H9 (cell line): ENCODE measurements around the gene EFNB2. TPM values are rescaled to one million over a fixed set of nuclear protein-coding genes. Genes with fewer than 3 reads are reported as not detected.

ENCODE experiments used
- DNase-seq: peaks from one replicate; pipeline ENCODE4 v3.0.0-alpha.2; 2017
- H2AFZ ChIP-seq: one replicate; pipeline ENCODE4 v1.6.1; 2013; ENCODE audit warnings: mild to moderate bottlenecking, low read length, control low read depth, moderate library complexity
- H2AK5ac ChIP-seq: 2 replicates; pipeline ENCODE4 v1.6.1; 2013; ENCODE audit warnings: low read length, control low read depth, mixed read lengths; ENCODE audit not compliant: insufficient read length
- H2BK120ac ChIP-seq: one replicate; pipeline ENCODE4 v1.6.1; 2013; ENCODE audit warnings: low read depth, mild to moderate bottlenecking, low read length, control low read depth, inconsistent platforms; ENCODE audit not compliant: poor library complexity, severe bottlenecking
- H2BK12ac ChIP-seq: 2 replicates; pipeline ENCODE4 v1.6.1; 2013; ENCODE audit warnings: low read length, control low read depth, mixed read lengths, low read depth; ENCODE audit not compliant: insufficient read length
- H2BK15ac ChIP-seq: 2 replicates; pipeline ENCODE4 v1.6.1; 2013; ENCODE audit warnings: low read depth, low read length, control low read depth
- H2BK20ac ChIP-seq: one replicate; pipeline ENCODE4 v1.6.1; 2013; ENCODE audit warnings: low read depth, mild to moderate bottlenecking, low read length, control low read depth, inconsistent platforms; ENCODE audit not compliant: poor library complexity, severe bottlenecking
- H2BK5ac ChIP-seq: 2 replicates; pipeline ENCODE4 v1.6.1; 2013; ENCODE audit warnings: low read length, control low read depth, mixed read lengths; ENCODE audit not compliant: insufficient read length
- H3K14ac ChIP-seq: 2 replicates; pipeline ENCODE4 v1.6.1; 2013; ENCODE audit warnings: low read length, control low read depth; ENCODE audit not compliant: insufficient read depth
- H3K18ac ChIP-seq: 2 replicates; pipeline ENCODE4 v1.6.1; 2013; ENCODE audit warnings: low read depth, mild to moderate bottlenecking, mixed read lengths, low read length, control low read depth; ENCODE audit not compliant: insufficient read length
- H3K23ac ChIP-seq: 2 replicates; pipeline ENCODE4 v1.6.1; 2013; ENCODE audit warnings: low read length, control low read depth, mixed read lengths, low read depth; ENCODE audit not compliant: insufficient read length
- H3K23me2 ChIP-seq: 2 replicates; pipeline ENCODE4 v1.6.1; 2013; ENCODE audit warnings: low read depth, mild to moderate bottlenecking, mixed read lengths, low read length, control low read depth; ENCODE audit not compliant: insufficient read length, poor library complexity, severe bottlenecking
- H3K27ac ChIP-seq: 2 replicates; pipeline ENCODE4 v1.5.1; 2013; ENCODE audit warnings: low read length, control low read depth, mixed read lengths, low read depth; ENCODE audit not compliant: insufficient read length
- H3K27me3 ChIP-seq: 2 replicates; pipeline ENCODE4 v1.6.1; 2013; ENCODE audit warnings: low read length, control low read depth, inconsistent platforms; ENCODE audit not compliant: insufficient read depth
- H3K4ac ChIP-seq: 2 replicates; pipeline ENCODE4 v1.6.1; 2013; ENCODE audit warnings: low read depth, mild to moderate bottlenecking, control low read depth, inconsistent platforms, low read length, moderate library complexity
- H3K4me1 ChIP-seq: 2 replicates; pipeline ENCODE4 v1.6.1; 2013; ENCODE audit warnings: low read length, control low read depth, inconsistent platforms; ENCODE audit not compliant: insufficient read depth
- H3K4me2 ChIP-seq: 2 replicates; pipeline ENCODE4 v1.6.1; 2013; ENCODE audit warnings: low read length, control low read depth, mixed read lengths; ENCODE audit not compliant: insufficient read length, insufficient read depth
- H3K56ac ChIP-seq: 2 replicates; pipeline ENCODE4 v1.6.1; 2013; ENCODE audit warnings: low read depth, mild to moderate bottlenecking, mixed read lengths, low read length, control low read depth; ENCODE audit not compliant: insufficient read length
- H3K79me1 ChIP-seq: 2 replicates; pipeline ENCODE4 v1.6.1; 2013; ENCODE audit warnings: low read depth, mild to moderate bottlenecking, moderate library complexity, low read length, control low read depth, inconsistent platforms; ENCODE audit not compliant: insufficient read depth, poor library complexity, severe bottlenecking
- H3K79me2 ChIP-seq: 2 replicates; pipeline ENCODE4 v1.6.1; 2013; ENCODE audit warnings: low read length, control low read depth, inconsistent platforms; ENCODE audit not compliant: insufficient read depth
- H3K9ac ChIP-seq: 2 replicates; pipeline ENCODE4 v1.6.1; 2013; ENCODE audit warnings: low read length, control low read depth, mixed read lengths; ENCODE audit not compliant: insufficient read length; ENCODE audit errors: extremely low read depth
- H3K9me3 ChIP-seq: one replicate; pipeline ENCODE4 v1.6.1; 2013; ENCODE audit warnings: low read depth, low read length, inconsistent platforms; ENCODE audit not compliant: control insufficient read depth
- H3T11ph ChIP-seq: one replicate; pipeline ENCODE4 v1.6.1; 2013; ENCODE audit warnings: mild to moderate bottlenecking, low read length, control low read depth, inconsistent platforms
- H4K20me1 ChIP-seq: one replicate; pipeline ENCODE4 v1.6.1; 2013; ENCODE audit not compliant: control insufficient read depth, insufficient read length, insufficient read depth
- H4K5ac ChIP-seq: 2 replicates; pipeline ENCODE4 v1.6.1; 2013; ENCODE audit warnings: low read depth, mild to moderate bottlenecking, mixed read lengths, low read length, control low read depth; ENCODE audit not compliant: insufficient read length
- H4K8ac ChIP-seq: replicated peaks from 2 replicates; pipeline ENCODE4 v1.6.1; 2013; ENCODE audit warnings: low read length, control low read depth, mixed read lengths, low read depth; ENCODE audit not compliant: insufficient read length
- H4K91ac ChIP-seq: 2 replicates; pipeline ENCODE4 v1.6.1; 2013; ENCODE audit warnings: low read depth, mild to moderate bottlenecking, moderate library complexity, mixed read lengths, low read length, control low read depth; ENCODE audit not compliant: insufficient read length
- H3K27ac Mint-ChIP-seq, 3 experiments: 2 replicates in 2 of 3; 3 replicates in 1 of 3; pipeline ENCODE4 v1.8.0; 2020 to 2021; ENCODE audit warnings: mixed read lengths in 3 of 3, mild to moderate bottlenecking in 1 of 3, moderate library complexity in 1 of 3
- H3K27me3 Mint-ChIP-seq: 2 replicates; pipeline ENCODE4 v1.8.0; 2021; ENCODE audit warnings: low read depth, mild to moderate bottlenecking, moderate library complexity, mixed read lengths
- H3K36me3 Mint-ChIP-seq, 3 experiments: 2 replicates in 2 of 3; 3 replicates in 1 of 3; pipeline ENCODE4 v1.8.0; 2020 to 2021; ENCODE audit warnings: low read depth in 3 of 3, mixed read lengths in 3 of 3; ENCODE audit not compliant: insufficient read depth in 1 of 3
- H3K4me1 Mint-ChIP-seq, 2 experiments: 2 replicates each; pipeline ENCODE4 v1.8.0; 2020; ENCODE audit warnings: mixed read lengths in 2 of 2
- H3K4me3 Mint-ChIP-seq, 2 experiments: 2 replicates in 1 of 2; 3 replicates in 1 of 2; pipeline ENCODE4 v1.8.0; 2020 to 2021; ENCODE audit warnings: mild to moderate bottlenecking in 2 of 2, mixed read lengths in 2 of 2, moderate library complexity in 1 of 2
- H3K9me3 Mint-ChIP-seq, 2 experiments: 2 replicates in 1 of 2; 3 replicates in 1 of 2; pipeline ENCODE4 v1.8.0; 2020; ENCODE audit warnings: mild to moderate bottlenecking in 2 of 2, mixed read lengths in 2 of 2, moderate library complexity in 1 of 2
- CTCF ChIP-seq: fragments of 200-600 bp; sonication (generic); conservative IDR thresholded peaks from 3 replicates; pipeline ENCODE4 v1.8.0; 2021; ENCODE audit warnings: antibody characterized with exemption, mild to moderate bottlenecking
- WGBS: extraction: QIAGEN DNeasy Blood & Tissue Kit; methylation state at CpG from one replicate; pipeline ENCODE4 v1.1.7; 2013; ENCODE audit warnings: missing lambda C conversion rate, low lambda C conversion rate, mixed read lengths; ENCODE audit not compliant: insufficient read length; ENCODE audit errors: extremely low coverage; 5-methylcytosine and 5-hydroxymethylcytosine counted together
- total RNA-seq: library from RNA; stranded (reverse); gene quantifications from 2 replicates; pipeline ENCODE4 v1.2.1, GENCODE V29; 2021

EFNB2 gene
- total RNA-seq, 1 experiment from 2014 or later: 12.7 TPM

DNA sequence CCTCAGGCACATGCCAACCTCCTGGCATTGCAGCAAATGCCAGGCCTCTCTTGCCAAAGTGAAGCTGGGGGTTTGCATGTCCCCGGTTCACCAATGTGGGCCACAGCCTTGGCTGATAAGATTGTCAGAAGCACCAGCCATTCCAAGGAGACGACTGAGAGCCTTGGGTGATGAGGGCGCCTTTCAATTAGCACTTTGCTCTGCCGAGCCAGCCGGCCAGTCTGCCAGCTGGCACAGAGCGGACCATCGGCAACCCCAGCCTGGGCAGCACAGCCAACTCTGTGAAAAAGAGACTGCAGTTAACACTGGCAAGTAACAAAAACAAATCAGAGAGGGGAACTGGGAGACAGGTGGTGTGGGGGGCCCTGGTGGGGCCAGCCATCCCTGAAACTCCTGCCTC, 67.3 kb downstream of the EFNB2 start:
- Histone ChIP-seq H4K5ac (no peak overlapping the region), H2AFZ (no peak overlapping the region), H3K14ac (no peak overlapping the region), H4K91ac (no peak overlapping the region), H2BK5ac (no peak overlapping the region), H2BK20ac (no peak overlapping the region), H3K56ac (no peak overlapping the region), H3K4ac (no peak overlapping the region), H3K4me2 (no peak overlapping the region), H2BK120ac (no peak overlapping the region), H2AK5ac (no peak overlapping the region), H3K79me2 (no peaks in the 10 kb centered on the region), H3K23ac (no peak overlapping the region), H4K8ac (no peak overlapping the region), H4K20me1 (no peaks in the 10 kb centered on the region), H3K79me1 (no peaks in the 10 kb centered on the region), H3K9ac (no peak overlapping the region), H3K18ac (no peak overlapping the region), H3K27ac (no peak overlapping the region), H3K4me1 (peaks cover 2% of the 10 kb centered on the region; the same call in 1 of the 2 replicates), H3T11ph (no peak overlapping the region), H3K27me3 (no peaks in the 10 kb centered on the region), H2BK15ac (no peak overlapping the region), H3K9me3 (no peaks in the 10 kb centered on the region), H2BK12ac (no peak overlapping the region), H3K23me2 (no peaks in the 10 kb centered on the region)
- no peak for TF ChIP-seq CTCF
- peaks cover 2% of the 10 kb centered on the region; the same call in 1 of the 2 replicates for H3K27me3 Mint-ChIP-seq
- no peak for DNase-seq
- WGBS: no CpG with 5 or more reads among the region's 7 CpGs
- H3K4me3 Mint-ChIP-seq: no peak overlapping the region
- no peaks in the 10 kb centered on the region for H3K9me3 Mint-ChIP-seq
- no peaks in the 10 kb centered on the region for H3K36me3 Mint-ChIP-seq
- H3K27ac Mint-ChIP-seq: no peak overlapping the region
- H3K4me1 Mint-ChIP-seq: peaks cover 25 to 30% of the 10 kb centered on the region in 2 experiments
